HG02970 (cell line): ENCODE data around the gene ZWILCH.
A peak's percentile ranks its signal among the peaks of the same experiment; 100 is the strongest.
"Not testable (repeated sequence)": the region's sequence is repeated elsewhere in the genome, so short reads cannot be mapped to it uniquely, and the experiment has no call there.

Experiments
- ATAC-seq: cut with Tn5 transposase; IDR thresholded peaks from one replicate; pipeline ENCODE4 v1.9.1; 2021; ENCODE audit warnings: mild to moderate bottlenecking, moderate library complexity, moderate number of reproducible peaks; ENCODE audit not compliant: unreplicated experiment, low FRiP score

ZWILCH gene

DNA sequence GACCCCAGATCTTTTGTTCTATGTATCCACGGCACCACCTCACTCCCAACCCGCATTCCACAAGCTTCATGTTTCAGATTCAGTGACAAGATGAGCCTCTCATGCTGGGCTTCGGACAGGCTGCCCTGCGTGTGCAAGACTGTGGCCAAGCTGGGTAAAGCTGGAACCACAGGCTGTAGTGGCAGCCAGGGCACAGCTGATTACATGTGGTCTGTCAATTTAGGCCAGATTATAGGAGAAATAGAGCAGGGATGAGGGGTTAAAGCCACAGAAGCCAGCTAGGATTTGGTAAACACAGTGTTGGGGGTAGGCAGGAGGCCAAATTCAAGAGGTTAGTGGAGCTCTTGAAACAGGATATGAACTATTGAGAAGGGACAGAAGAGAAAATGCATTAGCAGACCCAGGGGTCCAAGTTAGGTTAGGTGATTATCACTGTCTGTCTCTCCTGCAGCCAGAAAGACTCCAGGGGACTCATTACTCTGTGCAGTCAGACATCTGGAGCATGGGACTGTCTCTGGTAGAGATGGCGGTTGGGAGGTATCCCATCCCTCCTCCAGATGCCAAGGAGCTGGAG is 20.5 kb upstream of the ZWILCH start:
- no peak for ATAC-seq

DNA sequence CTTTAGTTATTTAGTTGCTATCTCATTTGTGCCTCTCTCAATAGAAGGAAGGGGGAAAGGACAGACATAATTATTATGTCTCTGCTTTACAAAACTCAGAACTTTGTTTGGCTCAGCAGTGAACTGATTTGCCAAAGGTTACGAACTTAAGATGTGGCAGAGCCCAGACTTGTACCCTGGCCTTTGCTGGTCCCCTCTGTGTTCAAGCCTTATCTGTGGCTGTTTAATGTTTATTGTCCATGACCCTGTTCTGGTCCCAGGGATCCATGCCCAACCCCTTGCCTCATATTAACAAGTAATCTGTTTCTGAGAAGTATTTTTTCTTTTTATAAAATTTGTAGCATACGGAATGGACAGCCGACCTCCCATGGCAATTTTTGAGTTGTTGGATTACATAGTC is 18.2 kb upstream of the ZWILCH start:
- ATAC-seq, result no peak

DNA sequence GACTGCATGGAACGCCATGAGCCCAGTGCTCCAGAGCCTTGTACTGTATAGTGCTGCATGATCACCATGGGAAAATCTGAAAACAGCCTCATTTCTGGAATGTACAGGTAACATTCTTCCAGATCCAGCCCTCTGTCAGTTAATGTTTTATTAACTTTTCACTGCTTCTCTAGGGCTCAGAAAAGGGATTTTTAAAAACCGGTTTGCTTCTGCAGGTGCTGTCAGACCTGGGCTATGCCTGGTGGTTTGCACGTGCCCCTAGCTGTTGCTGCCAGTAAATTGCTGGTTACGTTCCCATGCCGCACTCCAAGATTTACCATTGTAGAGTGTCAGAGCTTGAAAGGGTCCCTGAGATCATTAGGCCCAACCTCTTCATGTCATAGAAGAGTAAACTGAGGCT is 16.6 kb upstream of the ZWILCH start:
- no peak for ATAC-seq

DNA sequence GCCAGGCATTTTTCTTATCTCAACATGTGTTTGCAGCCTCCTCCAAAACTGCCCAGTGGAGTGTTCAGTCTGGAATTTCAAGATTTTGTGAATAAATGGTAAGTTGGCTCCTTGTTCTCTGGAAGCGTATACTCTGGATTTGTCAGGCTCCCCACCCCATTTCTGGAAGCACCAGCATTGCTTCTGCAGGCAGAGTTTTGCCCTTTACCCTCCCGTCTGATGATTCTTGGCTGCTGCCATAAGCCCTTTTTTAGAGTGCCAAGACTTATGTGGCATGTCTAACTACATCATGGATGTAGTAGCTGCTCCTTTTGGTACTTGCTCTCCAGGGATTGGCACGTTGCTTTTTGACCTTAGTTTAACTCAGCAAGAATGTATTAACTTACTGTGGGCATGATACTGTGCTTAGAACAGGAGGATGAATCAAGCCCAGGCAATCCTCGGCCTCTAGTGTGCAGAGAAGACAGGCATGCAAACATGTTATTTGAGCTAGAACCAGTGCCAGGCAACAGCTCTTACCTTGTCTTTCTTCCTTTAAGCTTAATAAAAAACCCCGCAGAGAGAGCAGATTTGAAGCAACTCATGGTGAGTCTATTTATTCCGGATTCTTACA is 15.8 kb upstream of the ZWILCH start:
- ATAC-seq, result no peak

DNA sequence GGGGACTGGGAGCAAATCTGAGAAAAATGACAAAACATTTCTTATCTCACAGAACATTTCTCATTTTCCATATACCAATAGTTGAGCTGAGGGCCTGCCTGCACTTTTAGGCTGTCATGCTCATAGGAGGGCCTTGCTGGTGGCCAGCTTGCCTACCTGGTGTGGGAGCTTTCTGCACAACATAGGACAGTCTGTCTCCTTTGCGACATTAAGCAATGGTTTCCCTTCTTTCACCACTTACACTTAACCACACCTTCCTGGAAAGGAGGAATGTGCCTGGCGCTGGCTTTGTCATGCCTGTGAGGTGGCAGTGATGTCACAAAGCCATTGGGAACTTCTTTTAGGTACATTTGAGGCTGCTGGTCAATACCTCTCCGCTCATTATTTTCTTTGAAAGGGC is 13.3 kb upstream of the ZWILCH start:
- ATAC-seq, result no peak

DNA sequence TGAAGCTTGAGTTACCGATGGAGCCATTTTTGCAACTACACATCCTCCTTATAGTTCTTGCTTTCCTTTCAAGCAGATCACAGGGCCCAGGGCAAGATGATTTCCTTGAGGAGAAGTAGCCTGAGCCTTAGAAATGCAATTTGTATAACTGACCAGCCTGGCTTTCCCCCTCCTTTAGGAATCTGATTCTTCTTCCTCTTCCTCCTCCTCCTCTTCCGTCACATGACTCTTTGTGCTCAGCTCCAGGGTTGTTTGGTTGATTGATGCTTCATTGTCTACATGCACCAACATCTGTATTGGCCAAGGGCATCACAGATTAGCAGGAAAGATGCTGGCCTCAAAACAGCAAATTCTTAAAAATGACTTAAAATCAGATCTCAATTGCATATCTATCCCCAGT is 10.9 kb upstream of the ZWILCH start:
- no peak for ATAC-seq

DNA sequence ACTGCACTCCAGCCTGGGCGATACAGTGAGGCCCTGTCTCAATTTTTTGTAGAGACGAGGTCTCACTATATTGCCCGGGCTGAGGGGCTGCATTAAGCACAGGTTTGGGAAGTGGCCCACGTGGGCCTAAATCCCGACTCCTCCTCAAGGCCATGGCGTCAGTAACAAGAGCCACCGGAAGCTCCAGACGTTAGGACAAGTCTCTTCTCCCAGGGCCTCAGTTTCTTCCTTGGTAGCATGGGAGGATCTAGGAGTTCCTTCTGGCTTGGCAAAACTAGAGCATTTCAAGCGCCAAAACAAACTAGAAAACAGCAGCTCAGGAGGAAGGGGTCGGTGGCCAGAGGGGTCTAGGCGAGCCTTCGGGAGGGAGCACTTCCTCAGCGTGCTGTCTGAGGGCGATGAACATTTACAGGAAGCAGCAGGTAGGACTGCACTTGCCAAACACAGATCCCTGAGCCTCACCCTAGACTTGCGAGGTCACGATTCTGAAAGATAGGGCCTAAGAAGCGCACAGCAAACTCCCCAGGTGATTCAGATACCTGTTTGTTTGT is 8.1 kb upstream of the ZWILCH start:
- no peak for ATAC-seq

DNA sequence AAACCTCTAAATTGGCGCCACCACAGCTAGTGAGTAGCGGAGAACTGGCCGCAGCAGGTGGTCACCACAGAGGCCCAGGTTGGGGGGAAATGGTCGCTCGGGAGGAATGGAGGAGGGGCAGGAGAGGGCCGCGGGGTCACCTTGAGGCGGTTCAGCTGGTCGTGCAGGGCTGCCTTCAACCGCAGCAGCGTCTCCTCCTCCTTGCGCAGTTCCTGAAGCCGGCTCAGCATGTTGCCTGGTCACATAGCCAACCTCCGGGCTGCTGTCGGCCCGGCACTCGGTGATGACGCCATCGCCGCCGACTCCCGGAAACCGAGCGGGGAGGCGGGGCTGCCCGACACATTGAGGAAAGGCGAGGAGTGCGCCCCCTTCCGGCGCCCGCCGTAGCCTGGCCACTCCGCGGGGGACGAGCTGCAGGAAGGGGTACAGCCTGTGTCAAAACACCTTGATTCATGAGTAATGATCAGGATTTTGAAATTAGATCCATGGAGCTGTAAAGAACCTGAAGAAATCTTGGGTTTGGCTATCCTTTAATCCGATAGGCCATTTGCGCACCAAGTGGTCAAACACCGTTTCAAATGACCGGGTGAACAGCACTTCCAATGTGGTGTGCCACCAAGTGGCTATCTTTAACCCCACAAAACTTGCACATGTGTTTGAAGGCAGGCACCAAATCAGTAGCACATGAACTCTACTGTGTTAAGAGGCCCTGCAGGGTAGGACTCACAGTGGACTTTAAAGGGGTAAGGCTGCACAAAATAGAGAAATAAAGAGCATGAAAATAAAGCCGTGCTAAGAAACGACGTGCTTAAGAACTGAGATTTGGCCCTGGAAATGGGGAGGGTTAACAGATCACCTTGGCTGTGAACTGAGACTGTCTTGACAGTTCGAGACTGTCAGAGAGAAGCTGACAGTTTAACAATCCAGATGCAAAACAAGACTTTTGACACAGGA is 7.3 kb upstream of the ZWILCH start, which contains the start of gene SNAPC5:
Gene SNAPC5, minus strand, starts transcription at position 261 of the 954 bp plus-strand sequence. Its CDS starts 31 bp downstream, at position 230.
- peak; percentile 85 for ATAC-seq

DNA sequence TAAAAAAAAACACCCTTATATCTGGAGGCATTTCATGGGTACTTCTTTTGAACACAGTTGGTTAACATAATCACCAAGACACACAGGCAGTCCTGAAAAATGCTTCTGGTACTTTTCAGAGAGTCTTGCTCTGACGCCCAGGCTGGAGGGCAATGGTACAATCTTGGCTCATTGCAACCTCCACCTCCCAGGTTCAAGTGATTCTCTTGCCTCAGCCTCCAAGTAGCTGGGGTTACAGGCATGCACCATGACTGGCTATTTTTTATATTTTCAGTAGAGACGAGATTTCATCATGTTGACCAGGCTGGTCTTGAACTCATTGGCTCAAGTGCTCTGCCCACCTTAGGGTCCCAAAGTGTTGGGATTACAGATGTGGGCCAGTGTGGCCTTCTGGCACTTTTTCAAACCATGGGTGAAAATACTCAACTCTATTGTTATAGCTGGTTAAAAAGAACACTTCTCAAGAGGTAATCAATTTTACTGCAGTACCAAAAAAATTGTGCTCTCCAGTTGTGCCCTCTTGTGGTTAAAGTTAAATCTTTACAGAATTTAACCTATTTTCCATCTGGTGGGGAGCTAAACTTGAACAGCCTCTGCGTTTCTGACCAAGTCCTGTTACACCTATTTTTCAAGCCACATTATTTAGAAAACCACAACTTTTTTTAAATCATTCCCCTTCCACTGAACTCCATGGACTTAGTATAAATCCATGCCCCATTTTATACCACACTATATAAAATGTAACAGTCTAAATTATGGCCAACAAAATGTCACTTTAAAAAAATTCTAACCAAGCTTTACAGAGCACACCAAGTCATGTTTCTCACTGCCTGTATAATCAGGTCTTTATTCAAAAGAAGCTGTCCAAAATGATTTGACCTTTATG is 6.4 kb upstream of the ZWILCH start:
- ATAC-seq, result no peak

DNA sequence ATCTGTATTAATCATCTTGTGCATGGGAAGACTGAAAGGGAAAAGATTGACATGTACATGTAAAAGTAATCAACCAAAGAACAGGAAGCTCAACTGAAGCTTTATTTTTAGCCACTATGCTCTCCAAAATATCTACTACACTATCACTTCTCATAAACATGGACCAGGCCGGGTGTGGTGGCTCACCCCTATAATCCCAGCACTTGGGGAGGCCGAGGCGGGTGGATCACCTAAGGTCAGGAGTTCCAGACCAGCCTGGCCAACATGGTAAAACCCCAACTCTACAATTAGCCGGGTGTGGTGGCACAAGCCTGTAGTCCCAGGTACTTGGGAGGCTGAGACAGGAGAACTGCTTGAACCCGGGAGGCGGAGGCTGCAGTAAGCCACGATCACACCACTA is 4.8 kb upstream of the ZWILCH start:
- not testable (repeated sequence) for ATAC-seq

DNA sequence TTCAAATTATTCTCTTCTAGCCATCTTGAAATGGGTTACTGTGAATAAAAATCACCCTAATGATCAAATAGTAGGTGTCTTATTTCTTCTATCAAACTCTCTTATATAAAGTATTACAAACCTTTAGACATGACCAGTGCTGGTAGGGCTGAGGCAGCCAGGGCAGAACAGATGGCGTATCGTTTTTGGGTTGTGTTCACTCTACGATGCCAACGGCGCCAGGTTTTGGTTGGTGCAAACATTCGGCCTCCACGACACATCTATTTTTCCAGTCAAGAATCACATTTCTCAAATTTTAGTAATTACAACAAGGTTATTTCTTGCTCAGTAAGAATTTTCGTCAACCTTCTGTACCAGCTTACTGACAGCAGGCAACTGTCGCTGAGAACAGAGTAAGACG is 2.6 kb upstream of the ZWILCH start:
- ATAC-seq, result no peak

DNA sequence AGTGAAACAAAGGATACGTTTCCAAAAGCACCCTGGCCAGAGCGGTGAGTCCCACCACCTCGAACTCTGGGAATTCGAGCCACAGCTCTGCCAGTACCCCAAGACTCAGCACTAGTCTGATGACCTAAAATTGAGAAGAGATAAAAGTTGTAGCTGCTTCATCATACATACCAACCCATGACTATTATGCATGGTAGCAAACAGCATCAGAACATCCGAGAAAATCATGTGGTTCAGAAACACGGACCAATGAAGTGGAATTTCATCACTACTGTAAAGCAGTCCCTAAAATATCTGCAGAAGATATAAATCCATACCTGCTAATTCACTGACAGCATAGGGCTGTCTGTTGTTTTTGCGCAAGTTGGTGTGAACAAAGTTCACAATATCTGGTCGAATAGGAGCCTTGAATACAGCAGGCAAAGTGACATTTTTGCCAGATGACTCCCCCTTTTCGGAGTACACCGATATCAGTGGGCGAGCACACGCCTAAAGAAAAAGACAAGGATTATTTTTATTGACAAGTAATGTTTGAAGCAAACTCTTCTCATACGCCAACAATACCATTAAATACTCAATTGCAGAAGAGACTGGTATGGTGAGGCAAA is 2.0 kb upstream of the ZWILCH start:
- not testable (repeated sequence) for ATAC-seq

DNA sequence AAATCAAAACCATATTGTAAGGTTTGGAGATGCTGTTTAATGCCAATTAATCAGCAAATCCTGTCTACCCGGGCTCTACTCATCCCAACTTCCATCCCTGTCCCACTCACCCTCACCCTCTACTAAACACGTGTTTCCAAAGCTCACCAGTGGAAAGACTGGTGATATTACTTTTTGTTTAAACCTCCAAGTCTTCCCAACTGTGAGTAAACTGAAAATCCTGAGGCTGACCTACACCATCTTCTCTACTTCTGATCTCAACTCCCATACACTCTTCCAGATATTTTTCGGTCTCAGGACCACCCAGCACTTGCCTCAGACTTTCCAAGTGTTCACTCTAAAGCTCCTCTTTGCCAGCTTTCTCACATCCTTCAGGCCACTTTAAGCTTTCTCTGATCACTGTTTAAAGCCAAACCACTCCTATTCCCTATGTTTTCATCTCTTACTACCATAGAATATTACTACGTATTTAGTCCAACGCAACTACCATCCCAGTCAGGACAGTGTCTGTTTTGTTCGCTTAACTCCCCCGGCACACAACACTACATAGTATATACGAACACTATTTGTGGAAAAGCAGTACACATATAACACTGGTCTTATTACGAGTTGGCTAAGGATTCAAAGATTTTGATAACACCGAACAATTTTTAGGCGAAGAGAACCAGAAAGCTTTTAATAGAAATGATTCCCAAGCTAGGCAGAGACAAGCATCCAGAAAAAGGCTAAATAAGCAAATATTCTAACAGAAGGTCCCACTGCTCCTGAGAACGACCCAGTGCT is 1.2 kb upstream of the ZWILCH start:
- ATAC-seq, result no peak

DNA sequence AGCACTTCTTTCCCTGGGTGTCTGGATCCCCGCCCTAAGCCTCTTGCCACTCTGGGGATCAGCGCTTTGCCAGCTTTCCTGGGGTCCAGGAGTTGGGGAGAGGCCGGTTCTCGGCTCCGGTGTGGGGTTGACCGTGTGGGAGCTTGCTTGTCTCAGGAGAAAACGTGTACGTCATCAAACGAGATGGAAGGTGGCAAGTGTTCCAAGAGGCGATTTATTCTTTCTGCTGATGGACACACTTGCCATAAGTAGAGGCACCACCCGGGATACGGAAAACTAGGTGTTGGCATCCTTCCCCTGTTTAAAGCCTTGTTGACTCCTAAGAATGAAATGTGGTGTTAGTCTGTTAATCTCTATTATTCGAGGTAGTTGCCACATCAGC is 295 bp downstream of the ZWILCH start:
- ATAC-seq, result peak; percentile 27

DNA sequence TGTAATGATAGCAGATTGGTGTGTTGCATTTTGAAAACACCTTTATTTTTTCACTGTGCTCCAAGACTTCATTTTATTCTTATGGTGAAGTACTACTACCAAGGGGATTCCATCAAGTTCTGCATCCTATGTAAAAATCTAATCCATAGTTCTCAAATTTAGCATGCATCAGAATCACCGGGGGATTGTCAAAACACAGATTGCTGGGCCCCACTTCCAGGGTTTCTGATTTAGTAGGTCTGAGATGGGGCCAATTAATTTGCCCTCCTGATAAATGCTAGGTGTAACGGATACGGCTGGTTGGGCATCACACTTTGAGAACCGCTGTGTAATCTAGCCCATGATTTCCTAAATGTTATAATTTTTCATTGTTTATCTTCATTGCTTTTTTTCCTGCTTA is 692 bp downstream of the ZWILCH start:
- ATAC-seq, result no peak

DNA sequence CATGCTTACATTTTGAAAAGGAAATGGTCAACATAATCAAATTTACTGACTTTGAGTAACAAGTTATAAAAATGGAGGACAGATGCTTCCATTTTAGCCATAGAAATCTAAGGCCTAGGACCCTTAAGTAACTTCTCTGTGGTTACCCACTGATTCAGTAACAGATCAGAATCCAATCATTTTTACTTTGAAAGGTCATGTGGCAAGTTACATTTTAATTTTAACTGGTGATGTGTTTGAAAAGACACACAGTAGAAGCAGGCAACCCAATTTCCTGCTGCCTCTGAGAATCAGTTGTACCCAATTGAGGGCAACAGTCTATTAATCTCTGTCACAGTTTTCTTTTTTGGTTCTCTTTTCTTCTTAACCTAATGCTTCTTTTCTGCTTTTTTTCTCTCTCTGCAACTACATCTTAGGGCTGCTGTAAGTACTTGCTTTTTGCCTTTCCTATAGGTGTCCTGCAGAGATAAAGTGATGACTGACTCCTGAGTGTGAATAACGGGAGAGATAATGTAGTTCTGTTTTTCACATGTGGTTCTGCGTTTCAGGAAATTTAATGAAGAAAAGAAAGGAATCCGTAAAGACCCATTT is 3.3 kb downstream of the ZWILCH start:
- ATAC-seq, result no peak

DNA sequence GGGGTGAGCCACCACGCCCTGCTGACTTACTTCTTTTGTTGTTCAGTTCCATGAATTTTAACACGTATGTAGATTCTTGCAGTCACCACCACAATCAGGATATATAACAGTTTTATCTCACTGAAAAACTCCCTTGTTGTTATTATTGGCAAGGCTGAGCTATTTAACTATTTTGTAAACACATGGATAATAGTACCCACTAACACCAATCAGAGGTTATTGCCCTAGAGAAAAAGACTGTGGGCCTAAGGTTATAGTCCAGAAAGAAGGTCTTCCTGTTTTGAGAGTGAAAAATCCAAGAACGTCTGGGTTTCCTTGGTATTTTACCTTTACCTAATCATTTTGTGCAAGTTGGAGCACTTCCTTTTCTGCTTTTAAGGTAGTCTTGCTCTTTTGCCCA is 9.5 kb downstream of the ZWILCH start:
- ATAC-seq, result no peak

DNA sequence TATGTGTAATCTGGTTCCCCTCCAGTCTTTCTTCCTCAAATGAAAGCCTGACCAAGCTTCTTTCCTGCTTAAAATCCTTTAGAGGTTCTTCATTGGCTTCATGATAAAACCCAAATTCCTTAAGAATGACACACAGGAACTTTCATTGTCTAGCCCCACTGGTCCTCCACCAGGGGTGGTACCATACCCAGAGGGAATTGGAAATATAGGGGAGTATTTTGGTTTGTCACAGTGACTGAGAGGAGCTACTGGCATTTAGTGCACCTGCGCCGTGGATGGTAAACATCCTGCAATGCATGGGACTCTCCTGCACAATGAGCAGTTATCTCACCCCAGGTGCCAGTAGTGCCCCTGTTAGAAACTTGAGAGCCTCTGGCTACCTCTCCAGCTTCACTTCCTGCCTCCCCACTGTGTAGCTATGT is 10.8 kb downstream of the ZWILCH start:
- no peak for ATAC-seq

DNA sequence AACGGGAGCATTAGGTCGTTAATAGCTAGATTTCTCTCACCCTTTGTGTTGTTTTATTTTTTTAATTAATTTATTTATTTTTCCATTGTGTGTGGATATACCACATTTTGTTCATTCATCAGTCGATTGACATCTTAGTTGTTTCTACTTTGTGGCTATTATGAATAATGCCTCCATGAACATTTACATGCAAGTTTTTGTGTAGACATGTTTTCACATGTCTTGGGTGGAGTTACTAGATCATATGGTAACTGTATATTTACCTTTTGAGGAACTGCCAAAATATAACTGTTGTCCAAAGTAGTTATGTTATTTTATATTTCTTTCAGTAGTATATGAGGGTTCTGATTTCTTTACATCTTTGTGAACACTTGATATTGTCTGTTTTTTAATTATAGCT is 18.8 kb downstream of the ZWILCH start:
- ATAC-seq, result no peak
